NCI-H1105 (cell line): Measurements from ENCODE around the gene AGBL4.
"Not testable (repeated sequence)": the region's sequence is repeated elsewhere in the genome, so short reads cannot be mapped to it uniquely, and the experiment has no call there.

Experiments
- DNase-seq: peaks from one replicate; lab custom pipeline; 2025; lab: John Stamatoyannopoulos, UW

The AGBL4 gene

DNA sequence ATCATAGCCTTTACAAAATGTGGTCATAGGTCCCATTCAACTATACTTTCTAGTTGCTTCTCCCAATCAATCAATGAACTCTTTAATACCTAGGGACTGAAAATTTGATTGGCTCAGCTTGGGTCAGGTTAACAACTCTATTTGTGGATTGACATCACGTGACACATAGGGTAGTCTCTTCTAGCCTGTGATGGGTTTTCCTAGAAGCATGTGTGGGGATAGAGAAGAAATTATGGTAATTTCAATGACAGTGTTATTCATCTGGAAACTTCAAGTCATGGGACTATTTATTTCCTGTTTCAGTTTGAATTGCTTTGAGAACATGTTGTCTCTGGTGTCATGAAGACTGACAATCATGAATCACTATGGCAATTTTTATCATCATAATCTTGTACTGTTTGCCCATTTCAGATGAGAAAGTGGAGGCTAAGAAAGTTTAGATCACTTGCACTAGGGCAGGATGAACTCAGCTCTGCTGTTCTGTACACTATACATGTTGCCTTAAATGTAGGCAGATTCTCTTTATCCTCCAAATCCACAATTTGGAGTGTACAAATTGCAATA lies 717.2 kb downstream of the AGBL4 start:
- no peak for DNase-seq

DNA sequence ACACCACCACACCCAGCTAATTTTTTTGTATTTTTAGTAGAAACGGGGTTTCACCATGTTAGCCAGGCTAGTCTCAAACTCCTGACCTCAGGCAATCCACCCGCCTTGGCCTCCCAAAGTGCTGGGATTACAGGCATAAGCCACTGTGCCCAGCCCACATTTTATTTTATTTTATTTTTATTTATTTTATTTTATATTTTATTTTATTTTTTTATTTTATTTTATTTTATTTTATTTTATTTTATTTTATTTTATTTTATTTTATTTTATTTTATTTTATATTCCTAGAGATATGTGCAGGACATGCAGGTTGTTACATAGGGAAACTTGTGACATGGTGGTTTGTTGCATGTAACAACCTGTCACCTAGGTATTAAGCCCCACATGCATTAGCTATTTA lies 721.4 kb downstream of the AGBL4 start:
- not testable (repeated sequence) for DNase-seq

DNA sequence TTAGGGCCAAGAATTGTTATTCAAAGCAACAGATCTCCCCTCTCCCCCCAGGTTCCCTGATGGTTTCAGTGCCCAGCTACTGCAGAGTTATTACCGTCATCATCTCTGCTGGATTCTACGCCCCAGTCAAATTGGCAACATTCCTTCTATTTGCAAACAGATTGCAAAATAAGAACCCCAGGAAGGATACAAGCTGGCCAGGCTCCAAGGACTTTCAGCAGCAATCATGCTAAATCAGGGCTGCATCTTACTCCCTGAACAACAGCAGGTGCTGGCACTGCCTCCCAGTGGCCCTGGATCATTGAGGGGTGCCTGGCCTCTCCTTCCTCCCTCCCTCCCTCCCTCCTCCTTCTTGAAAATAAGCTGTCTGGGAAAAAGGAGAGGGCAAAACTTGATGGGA lies 725.5 kb downstream of the AGBL4 start:
- DNase-seq = no peak

DNA sequence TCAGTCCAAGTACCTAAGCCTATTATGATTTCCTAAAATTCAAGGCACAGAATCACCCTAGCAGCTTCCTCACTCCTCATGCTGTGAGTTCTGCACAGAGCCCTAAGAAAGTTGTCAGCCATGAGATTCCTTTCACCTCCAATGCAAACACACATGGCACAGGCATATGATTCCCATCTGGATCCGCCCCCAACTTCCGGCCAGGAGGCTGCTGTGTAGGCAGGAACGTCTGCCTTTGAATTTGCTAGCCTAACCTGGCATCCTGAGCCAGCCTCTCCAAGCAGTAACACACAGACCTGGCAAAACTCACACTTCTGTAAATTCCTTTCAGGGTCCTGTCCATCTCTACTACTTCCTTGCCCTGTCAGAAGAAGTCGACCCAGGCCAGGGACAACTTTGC lies 726.0 kb downstream of the AGBL4 start:
- DNase-seq = no peak

DNA sequence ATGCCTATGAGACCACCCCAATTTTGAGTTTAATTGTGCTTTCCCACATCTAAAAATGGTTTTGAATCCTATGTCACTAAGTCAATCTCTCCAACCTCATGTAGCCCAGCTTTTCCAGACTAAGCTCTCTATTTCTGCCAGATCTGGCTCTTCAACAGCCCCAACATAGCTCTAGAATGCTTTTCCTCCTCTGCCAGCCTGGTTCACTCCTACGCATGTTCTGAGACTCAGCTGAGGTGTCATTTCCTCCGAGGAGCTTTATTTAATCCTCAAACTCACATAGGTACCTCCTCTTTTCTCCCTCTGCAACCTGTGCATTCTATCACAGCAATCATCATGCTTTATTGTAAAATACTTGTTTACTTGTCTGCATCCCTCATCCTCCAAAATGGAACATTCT lies 729.2 kb downstream of the AGBL4 start:
- DNase-seq = no peak

- no peak for DNase-seq
These were observed 730.7 kb downstream of the AGBL4 start for GRCh38 chr1:49293016-49293415.

- not testable (repeated sequence) for DNase-seq
These were observed 766.3 kb downstream of the AGBL4 start for GRCh38 chr1:49257211-49258049.

DNA sequence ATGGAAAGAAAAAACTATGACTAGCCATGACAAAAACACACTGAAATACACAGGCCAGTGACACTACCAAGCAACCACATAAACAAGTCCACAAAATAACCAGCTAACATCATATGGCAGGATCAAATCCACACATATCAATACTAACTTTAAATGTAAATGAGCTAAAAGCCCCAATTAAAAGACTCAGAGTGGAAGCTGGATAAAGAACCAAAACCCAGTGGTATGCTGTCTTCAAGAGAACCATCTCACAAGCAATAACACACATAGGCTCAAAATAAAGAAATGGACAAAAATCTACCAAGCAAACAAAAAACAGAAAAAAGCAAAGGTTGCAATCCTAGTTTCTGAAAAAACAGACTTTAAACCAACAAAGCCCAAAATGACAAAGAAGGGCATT lies 770.8 kb downstream of the AGBL4 start:
- DNase-seq = no peak

- DNase-seq = no peak
These were observed 772.6 kb downstream of the AGBL4 start for GRCh38 chr1:49251019-49251784.

- no peak for DNase-seq
These were observed 783.0 kb downstream of the AGBL4 start for GRCh38 chr1:49240709-49241221.

DNA sequence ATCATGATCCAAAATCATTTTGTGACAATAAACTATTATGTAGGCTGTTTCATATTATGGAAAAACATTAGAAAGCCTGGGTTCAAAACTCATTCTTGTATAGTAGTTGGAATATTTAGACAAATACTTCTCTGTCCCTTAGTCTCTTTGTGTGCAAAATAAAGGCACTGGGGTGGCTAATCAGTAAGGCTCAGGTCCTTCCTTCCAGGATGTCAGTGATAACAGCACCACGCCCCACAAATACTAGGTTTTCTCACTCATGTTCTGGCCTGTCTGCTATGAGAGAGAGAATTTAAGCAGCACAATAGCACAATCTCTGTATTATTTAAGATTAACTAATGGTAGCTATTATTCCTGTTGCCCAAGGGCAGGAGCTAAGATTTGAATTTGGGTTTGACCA lies 788.8 kb downstream of the AGBL4 start:
- DNase-seq = no peak

DNA sequence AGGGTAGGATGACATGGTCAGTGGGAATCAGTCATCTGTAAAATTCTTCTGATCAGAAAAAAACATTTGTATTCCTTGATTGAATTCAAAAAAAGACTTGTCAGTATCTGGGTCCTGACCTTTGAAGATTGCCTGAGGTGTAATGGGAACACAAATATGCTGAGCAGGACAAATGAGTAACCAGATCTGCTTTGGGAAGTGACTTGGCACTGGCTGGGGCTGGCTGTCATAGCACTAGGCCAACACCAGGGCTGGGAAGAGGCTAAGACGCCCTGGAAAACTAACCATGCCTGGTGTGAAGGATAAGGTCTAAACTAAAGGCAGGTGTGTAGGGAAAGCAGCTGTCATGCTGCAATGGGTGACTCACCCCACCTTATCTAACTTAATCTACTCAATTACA lies 794.2 kb downstream of the AGBL4 start:
- no peak for DNase-seq

DNA sequence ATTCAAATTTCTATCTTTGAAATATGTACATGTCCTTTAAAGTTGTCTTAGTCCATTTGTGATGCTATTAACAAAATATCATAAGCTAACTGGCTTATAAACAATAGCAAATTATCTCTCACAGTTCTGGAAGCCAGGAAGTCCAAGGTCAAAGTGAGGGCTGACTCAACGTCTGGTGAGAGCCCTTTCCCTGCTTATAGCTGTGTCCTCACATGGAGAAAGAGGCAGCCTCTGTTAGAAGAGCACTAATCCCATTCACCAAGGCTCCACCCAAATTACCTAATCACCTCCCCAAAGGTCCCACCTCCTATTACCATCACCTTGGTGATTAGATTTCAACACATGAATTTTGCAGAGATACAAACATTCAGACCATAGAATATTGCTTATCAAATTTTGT lies 797.0 kb downstream of the AGBL4 start:
- DNase-seq = no peak

DNA sequence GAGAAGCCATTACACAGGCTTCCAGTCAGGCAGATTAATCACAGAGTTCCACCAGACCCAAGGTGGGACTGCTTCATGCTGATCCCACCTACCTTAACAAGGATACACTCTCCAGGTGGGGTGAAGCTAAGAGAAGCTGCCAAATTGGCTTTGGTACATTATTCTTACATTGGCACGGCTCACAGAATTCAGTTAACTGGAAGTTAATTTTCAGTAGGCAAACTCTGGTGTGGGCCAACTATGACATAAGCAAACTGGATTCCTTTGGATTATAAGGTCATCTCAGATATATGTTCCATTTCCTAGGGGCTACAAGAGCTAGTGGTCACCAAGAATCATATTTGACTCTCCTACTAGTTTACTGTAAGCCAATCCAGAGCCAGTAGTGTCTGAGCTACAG lies 798.3 kb downstream of the AGBL4 start:
- no peak for DNase-seq

DNA sequence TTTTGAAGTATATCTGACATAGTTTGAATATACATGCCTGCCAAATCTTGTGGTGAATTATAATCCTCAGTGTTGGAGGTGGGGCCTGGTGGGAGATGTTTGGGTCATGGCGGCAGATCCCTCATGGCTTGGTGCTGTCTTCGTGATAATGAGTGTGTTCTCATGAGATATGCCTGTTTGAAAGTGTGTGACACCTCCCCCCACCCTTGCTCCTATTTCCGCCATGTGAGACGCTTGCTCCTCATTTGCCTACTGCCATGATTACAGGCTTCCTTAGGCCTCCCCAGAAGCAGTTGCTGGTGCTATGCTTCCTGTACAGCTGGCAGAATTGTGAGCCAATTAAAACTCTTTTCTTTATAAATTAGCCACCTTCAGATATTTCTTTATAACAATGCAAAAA lies 810.5 kb downstream of the AGBL4 start:
- no peak for DNase-seq

DNA sequence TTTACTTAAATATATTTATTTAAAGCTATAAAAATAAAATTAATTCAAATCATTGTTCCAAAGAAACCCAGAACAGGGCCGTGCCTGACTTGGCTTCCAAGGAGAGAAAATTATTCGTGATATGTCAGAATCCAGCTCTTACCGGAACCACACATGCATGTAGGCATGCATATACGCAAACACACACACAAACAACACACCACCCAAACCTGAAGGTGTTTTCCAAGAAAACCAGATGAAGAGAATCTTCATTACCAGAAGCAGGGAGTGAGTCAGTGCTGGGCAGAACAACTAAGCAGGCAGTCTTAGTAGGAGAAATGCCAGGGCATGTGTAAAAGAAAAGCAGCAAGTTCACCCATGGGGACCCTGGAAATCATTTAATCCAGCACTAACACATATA lies 815.0 kb downstream of the AGBL4 start:
- no peak for DNase-seq

GRCh38 chr1:49204720-49205119 lies 819.0 kb downstream of the AGBL4 start:
- no peak for DNase-seq

DNA sequence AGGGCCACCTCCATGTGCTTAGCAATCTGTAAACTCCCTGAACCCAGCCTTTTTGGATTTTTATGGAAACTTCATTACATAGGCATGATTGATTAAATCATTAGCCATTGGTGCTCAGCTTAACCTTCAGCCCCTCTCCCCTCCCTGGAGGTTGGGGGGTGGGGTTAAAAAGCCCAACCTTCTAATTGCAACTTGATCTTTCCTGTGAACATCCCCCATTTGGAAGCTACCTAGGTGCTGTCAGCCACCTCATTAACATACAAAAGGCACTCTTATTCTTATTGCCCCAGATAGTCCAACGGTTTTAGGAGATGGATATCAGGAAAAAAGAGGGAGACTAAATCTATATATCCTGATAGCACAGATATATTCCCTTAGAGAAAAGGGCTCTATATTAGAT lies 823.0 kb downstream of the AGBL4 start:
- DNase-seq = no peak

- DNase-seq = no peak
These were observed 824.2 kb downstream of the AGBL4 start for GRCh38 chr1:49199564-49199963.

DNA sequence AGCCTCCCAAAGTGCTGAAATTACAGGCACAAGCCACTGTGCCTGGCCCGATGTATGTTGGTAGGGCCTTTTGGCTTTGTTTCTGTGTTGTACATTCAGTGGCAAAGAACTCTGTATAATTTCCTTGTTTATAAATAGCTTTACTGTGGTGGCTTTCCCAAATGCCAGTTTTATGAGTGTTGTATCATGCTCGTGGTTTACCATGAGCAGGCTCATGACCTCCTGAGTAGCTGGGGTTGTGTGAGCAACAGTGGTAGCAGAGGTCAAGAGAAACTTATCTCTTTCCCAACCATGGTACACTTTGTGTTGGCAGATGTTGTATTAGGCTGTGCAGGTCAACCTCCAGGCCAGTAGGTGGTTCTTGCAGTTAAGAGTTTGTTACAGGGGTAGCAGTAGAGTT lies 826.7 kb downstream of the AGBL4 start:
- no peak for DNase-seq

GRCh38 chr1:49190138-49190537 lies 833.6 kb downstream of the AGBL4 start:
- no peak for DNase-seq

DNA sequence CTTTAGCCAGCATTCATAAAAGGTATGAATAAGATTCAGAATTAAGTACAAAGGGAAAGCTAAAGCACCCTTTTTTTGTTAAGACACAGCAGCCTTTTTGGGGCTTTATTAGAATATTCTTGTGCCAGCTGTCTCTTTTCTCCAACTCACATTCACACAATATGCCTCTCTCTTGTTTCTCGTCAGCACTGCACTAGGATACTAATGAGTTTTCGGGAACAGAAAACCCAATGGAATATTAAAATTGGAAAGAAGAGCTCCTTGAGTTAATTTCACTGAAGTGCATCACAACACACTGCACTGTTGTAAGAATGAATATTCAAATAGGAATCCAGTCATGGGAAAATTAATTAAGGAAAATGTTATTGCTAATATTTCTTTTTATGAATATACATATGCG lies 836.7 kb downstream of the AGBL4 start:
- DNase-seq = no peak

- DNase-seq = no peak
These were observed 838.2 kb downstream of the AGBL4 start for GRCh38 chr1:49185450-49185980.
